Activated T-cell treated with anti-CD3 and anti-CD28 coated beads for 4 hours (primary cell): Measurements from ENCODE around the gene RMND5B.
"Not testable (repeated sequence)": the region's sequence is repeated elsewhere in the genome, so short reads cannot be mapped to it uniquely, and the experiment has no call there.

ENCODE experiments used
- DNase-seq: peaks from one replicate; pipeline ENCODE4 v3.0.0-alpha.2; 2020

RMND5B gene

DNA sequence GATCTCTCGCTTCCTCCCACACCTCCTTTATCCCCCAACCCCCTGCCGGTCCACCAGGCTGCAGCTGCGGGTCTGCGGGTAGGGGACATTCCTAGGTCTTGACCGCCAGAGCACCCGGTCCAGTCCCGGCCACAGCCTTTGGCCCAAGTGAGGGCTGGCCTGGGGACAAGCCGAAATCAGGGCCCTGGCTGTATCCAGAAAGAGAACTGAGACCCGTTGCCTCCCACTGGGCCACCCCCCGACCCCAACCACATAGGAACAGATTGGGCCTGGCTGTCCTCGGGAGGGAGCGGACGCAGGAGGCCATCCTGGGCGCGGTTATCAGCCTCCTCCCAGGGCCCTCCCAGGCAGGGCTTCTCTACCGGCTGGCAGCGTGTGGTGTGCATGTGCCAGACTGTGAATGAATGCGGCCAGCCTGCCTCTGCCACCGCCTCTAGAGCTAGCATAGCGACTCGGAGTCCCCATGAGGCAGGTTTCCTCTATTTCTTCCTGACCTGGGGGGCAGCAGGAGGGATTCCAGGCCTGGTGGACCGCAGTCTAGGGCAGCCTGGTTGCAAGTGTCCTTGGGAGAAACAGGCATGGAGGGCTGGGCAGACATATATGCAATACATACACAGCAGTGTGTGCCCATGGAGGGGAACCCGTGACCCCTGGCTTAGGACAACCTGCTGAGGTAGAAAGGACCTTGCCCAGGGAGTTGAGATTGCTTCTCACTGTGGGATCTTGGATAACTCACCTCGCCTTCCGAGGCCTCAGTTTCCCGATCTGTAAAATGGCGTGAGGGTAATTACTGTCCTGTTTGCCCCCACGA is 16.3 kb upstream of the RMND5B start:
- no peak for DNase-seq

DNA sequence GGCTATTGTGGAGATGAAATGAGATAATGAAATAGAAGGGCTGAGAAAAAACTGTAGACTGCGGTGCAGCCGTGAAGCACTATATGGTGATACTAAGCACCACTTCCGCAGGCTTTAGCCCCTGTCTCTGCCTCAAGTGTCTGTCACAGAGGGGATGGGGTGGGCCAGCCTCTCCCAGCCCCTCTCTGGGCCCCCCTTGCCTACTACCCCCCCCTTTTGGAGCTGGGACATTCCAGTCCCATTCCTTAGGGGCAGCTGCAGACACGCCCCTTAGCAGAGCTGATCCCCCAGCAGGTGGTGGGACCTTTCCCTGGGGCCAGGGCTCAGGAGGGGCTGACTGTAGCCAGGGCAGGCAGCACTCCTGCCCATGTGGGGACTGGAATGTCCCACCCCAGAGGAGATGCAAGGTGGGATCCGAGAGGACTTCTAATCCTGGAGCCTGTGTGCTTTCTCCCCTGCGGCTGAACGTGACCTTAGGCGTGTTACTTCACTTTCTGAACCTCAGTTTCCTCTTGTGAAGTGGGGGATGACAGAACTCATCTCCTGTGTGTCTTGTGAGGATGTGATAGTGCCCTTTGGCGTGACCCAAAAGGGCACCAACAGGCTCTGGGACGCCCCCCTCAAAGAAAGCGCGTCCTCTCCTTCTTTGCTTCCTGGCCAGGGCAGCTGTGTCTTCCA is 15.5 kb upstream of the RMND5B start:
- no peak for DNase-seq

- no peak for DNase-seq
Measured at GRCh38 chr5:178115814-178116142, 15.0 kb upstream of the RMND5B start.

DNA sequence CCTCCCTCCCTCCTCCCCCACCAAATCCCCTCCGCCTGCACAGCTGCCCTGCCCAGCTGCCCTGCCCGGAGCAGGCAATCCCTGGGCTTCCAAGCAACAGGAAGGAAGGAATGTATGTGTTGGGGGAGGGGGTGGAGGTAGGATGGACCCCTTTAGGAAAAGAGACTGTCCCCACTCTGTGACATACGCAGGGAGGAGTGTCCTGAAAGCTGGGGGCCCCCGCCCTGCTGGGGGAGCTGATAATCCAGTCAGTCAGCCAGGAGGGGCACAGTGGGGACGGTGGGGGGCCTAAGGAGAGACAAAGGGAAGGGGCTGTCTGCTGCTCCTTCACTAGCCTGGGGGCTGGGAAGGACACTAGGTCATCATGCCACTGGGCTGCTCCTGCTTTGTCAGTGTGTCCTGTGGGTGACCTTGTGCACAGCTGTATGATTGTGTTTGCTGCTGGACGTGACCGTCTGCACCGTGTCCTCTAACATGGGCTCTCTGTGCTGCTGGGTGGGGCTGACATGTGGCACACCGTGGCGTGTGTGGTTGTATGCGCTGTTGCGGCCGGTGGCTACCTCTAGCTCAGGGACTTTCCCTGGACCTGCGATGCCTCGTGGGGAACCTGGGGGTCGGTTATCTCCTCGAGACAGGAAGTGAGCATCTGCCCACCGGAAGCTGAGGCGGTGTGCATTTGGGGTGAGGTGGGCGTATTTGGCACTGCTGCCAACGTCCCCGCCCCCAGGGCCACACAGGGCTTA is 14.5 kb upstream of the RMND5B start:
- DNase-seq = peak; percentile 64

DNA sequence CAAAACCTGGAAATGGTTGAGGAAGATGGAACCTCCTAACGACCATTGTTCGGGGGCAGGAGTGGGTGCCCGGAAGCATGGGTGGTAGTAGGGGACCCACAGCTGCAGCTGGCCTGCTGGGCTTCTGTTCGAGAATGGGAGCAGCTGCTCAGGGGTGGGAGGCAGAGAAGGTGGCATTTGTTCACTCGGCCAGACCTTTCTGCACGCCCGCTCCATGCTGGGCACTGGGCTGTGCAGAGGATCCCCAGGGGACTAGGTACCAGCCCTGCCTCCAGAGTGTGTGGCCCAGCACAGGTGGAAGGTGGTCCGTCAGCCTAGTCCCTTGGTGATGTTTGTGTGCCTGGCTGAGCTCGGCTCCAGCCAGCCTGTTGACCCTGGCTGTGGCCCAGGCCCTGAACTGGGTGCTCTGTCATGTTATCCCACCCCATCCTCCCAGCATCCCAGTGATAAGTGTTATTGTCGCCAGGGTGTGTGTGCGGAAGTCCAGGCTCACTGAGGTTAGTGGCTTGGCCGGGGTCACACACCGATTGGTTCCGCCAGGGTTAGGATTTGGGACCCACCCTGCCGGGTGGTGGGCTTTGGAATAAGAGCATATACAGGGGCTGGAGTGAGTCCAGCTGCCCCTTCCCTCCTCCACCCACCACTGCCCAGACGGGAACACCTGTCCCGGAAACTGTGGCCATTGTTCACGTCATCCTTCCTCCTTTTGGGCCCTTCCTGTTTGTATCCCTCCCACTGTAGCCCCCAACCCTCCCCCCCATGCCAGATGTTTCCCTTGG is 12.7 kb upstream of the RMND5B start:
- no peak for DNase-seq

- DNase-seq = no peak
Measured at GRCh38 chr5:178119915-178120606, 10.8 kb upstream of the RMND5B start.

DNA sequence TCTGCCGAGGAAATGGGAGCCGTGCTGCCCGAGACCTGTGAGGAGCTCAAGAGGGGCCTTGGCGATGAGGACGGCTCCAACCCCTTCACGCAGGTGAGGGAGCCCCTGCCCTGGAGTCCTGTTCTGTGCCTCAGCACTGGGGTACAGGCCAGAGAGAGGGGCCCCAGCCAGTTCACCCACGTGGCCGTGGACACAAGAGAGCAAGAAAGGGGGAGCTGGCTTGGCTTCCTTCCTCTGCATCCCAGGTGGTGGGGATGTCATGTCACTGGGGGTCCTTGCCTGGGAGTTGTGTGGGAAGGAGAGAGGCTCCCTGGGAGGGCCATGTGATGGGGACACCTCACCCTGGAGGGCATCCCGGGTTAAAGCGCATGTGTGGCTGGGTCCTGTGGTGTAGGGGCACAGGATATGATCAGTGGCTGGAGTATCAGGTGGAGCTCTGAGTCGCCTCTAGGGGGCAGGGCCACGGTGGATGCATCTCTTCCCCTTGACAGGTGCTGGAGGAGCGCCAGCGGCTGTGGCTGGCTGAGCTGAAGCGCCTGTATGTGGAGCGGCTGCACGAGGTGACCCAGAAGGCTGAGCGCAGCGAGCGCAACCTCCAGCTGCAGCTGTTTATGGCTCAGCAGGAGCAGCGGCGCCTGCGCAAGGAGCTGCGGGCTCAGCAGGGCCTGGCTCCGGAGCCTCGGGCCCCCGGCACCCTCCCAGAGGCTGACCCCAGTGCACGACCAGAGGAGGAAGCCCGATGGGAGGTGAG is 10.0 kb upstream of the RMND5B start:
- DNase-seq = peak; percentile 63

DNA sequence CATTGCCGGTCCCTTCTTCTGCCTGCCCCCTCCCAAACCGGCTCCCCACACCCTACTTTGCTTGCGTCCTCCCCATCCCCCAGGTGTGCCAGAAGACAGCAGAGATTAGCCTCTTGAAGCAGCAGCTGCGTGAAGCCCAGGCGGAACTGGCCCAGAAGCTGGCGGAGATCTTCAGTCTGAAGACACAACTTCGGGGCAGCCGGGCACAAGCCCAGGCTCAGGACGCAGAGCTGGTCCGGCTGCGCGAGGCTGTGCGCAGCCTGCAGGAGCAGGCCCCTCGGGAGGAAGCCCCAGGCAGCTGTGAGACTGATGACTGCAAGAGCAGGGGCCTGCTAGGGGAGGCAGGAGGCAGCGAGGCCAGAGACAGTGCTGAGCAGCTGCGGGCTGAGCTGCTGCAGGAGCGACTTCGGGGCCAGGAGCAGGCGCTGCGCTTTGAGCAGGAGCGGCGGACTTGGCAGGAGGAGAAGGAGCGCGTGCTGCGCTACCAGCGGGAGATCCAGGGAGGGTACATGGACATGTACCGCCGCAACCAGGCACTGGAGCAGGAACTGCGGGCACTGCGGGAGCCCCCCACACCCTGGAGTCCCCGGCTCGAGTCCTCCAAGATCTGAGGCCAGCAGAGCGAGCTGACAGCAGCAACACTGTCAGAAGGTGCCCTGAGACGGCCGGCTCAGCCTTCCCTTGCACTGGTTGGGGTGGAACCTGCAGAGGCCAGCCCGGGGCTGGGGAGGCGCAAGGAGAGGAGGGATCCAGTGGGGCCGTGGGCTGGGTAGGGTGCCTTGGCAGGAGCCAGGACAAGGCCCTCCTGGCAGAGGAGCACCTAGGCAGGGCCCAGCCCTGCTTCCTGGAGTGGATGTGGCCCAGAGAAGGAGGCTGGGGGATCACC is 9.2 kb upstream of the RMND5B start:
- DNase-seq = no peak

DNA sequence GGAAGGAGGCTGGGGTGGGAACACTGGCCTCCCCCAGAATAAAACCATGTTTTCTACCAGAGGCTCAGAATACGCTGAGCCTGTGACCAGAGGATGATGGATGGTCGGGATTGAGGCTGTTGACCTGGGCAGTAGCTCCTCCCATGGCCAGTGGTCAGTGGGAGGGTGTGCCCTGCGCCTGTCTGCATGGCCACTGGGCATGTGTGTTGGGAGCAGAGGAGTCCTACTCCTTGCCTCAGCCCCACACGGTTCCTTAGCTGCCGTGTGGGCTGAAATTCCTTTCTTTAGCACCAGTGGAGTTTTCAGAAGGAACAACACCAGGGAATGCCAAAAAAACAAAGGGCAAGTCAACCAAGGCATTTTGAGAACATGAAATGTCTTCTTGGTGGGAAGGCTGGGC is 8.5 kb upstream of the RMND5B start:
- no peak for DNase-seq

- no peak for DNase-seq
Measured at GRCh38 chr5:178123094-178123965, 7.5 kb upstream of the RMND5B start.

DNA sequence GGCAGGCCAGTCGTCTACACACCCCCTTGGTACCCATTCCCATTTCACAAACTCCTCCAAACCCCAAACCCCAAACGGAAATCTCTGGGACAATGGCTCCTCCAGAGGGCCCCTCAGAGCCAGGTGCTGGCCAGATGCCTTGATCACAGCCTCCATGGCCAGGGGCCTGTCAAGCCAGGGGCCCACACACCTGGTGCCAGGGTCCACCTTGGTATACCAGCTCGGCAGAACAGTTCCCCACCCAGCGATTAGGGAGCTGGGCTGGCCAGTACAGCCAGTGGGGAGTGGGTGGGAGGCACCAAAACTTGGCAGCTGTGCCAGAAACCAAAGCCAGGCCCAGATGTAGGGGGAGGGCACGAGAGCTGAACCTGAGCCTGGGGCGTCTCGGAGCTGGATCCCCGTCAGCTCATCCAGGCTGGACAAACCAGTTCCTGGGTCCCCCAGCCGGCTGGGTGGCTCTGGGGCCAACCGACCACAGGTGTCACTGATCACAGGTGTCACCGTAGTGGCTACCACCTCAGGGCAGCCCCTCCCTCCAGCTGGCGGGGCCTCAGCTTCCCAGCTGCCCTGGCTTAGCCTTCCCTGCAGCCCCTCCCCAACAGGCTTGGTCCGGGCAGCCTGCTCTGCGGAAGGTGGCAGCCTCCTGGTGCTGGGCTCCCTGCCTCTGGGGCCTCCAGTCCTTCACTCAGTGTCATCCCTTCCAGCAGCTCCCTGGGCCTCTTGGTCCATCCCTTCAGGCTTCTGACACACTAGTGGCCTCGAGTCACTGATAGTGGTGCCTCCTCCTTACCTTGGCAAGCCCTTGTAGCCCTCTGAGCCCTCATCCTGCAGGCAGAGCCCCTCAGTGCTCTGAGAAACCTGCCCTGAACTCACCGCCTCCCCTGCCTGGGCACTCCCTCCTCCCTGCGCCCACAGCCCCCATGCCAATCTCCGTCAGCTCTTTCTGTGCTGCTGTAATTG is 6.6 kb upstream of the RMND5B start:
- DNase-seq = no peak

DNA sequence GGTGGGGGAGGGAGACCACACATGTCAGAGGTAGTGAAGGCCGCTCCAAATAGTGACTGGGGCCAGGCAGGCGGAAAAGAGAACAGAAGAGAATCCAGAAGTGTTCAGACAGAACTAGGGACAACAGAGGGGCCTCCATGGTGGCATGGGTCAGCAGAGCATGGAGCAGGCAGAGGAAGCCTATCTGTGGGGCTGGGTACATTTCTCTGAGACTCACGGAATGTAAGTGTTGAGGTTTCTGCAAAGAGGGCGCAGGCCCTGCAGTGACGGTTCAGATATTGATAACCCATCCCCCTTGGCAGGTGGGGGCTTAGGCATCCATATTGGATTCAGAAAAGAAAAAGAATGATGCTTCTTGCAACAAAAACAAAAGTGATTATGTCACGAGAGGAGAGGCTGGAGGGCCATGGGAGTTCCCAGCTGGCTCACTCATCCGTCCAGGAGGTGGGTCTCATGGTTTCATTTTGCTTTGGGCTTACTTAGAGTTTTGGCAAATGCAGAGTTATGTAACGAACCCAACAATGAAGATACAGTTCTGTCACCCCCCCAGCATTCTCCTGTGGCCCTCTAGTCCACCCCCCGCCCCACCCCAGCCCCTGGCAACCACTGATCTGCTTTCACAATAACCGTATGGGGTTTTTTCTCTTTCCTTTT is 5.4 kb upstream of the RMND5B start:
- no peak for DNase-seq

DNA sequence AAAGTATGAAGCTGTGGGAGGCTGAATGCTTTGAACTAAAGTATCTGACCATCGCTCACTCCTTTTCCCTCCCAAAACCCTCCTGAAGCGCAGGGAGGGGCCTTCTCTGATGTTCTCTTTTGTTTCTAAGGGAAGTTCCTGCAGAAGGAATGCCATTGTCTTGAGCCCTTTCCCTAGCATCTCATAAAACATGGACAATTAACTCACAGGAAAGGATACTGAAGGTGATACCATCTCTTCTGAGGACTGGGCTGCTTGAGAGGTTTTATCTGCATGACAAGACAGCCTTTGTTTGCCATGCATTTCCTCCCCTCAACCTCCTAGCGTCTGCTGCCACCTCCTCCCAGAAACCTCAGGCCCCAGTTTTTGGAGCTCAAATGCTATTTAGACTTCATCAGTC is 4.3 kb upstream of the RMND5B start:
- DNase-seq = no peak

DNA sequence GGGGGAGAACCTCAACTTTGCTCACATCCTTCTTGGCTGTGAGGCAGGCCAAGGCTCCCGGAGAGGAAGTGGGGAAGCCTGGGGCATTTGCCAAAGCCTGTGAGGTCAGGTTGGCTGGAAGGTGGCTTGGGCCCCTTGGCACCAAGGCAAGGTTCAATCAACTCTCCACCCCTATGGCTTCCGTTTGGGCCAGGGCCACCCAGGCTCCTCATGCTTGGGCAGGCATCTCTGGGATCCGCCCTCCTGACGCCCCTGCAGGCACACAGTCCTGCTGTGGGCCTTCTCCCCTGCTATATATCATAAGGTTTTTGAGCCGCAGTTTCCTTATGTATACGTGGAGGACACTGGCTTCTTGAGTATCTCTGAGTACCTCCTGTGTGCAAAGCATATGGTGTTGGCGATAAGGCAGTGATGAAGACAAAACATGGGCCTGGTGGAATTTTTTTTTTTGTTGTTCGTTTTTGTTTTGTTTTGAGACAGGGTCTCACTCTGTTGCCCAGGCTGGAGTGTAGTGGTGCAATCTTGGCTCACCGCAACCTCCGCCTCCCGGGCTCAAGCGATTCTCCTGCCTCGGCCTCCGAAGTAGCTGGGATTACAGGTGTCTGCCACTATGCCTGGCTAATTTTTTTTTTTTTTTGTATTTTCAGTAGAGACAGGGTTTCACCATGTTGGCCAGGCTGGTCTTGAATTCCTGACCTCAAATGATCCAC is 3.4 kb upstream of the RMND5B start:
- not testable (repeated sequence) for DNase-seq

DNA sequence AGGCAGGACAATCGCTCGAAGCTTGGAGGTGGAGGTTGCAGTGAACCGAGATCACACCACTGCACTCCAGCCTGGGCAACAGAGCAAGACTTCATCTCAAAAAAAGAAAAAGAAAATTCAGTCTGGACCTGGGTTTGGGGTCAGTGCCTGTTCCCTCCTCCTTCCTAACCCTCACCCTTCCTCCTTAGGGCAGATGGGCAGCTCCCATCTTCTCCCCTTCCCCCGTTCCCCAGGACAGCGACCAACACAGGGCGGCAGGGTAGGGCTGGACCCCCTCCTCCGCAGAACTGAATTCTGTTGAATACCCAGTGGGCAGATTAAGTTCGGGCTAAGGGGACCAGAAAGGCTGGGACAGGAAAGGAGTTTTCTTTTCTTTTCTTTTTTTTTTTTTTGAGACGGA is 1.5 kb upstream of the RMND5B start:
- DNase-seq = no peak

DNA sequence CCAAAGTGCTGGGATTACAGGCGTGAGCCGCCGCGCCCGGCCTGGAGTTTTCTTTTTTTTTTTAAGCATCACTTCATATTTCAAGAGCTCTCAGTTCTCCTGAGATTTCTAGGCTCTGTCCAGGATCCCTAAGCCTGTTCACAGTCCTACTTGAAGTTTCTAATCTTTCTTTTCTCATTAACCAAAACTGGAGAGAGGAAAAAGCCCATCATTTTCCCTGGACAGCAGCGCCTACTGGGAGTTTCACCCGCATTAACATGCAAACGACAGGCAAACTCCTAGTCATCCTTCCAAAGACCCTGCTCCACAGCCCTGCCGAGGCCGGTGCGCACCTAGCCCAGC is 609 bp upstream of the RMND5B start:
- not testable (repeated sequence) for DNase-seq

GRCh38 chr5:178131446-178131996 is 707 bp downstream of the RMND5B start:
- DNase-seq = no peak
